HK-2 (cell line): ENCODE results near the gene SCO2.
A peak's percentile ranks its signal among the peaks of the same experiment; 100 is the strongest.

Experiments used
- DNase-seq: peaks from one replicate; pipeline ENCODE4 v3.0.0-alpha.2; 2018; ENCODE audit not compliant: unreplicated experiment

The SCO2 gene

GRCh38 chr22:50531962-50532674, 6.7 kb upstream of the SCO2 start:
- peak; percentile 76 for DNase-seq

GRCh38 chr22:50531546-50531961, 6.2 kb upstream of the SCO2 start:
- peak; percentile 72 for DNase-seq

GRCh38 chr22:50530877-50531545, 5.6 kb upstream of the SCO2 start:
- DNase-seq: peak; percentile 85

- no peak for DNase-seq
Measured at GRCh38 chr22:50530580-50530876, 5.1 kb upstream of the SCO2 start.

GRCh38 chr22:50529897-50530579, 4.6 kb upstream of the SCO2 start, which contains the start of gene TYMP:
TSS of gene TYMP (minus strand) at chr22:50530012. CDS start at chr22:50529709, 303 bp downstream.
- DNase-seq: peak; percentile 73

GRCh38 chr22:50529416-50529896, 4.1 kb upstream of the SCO2 start:
- no peak for DNase-seq

- DNase-seq: no peak
Measured at GRCh38 chr22:50528682-50529415, 3.5 kb upstream of the SCO2 start.

GRCh38 chr22:50527921-50528681, 2.7 kb upstream of the SCO2 start:
- no peak for DNase-seq

GRCh38 chr22:50526834-50527801, 1.7 kb upstream of the SCO2 start:
- peak; percentile 55 for DNase-seq

- DNase-seq: peak; percentile 77
Measured at GRCh38 chr22:50526108-50526833, 873 bp upstream of the SCO2 start.

- DNase-seq: no peak
Measured at GRCh38 chr22:50525858-50526107, 385 bp upstream of the SCO2 start.

GRCh38 chr22:50524676-50525103, 708 bp downstream of the SCO2 start:
- DNase-seq: no peak

- no peak for DNase-seq
Measured at GRCh38 chr22:50523806-50524675, 1.4 kb downstream of the SCO2 start.

GRCh38 chr22:50523458-50523805, 2.0 kb downstream of the SCO2 start:
- DNase-seq: no peak

GRCh38 chr22:50522806-50523438, 2.5 kb downstream of the SCO2 start:
- no peak for DNase-seq

GRCh38 chr22:50522208-50522805, 3.1 kb downstream of the SCO2 start:
- DNase-seq: no peak

- DNase-seq: no peak
Measured at GRCh38 chr22:50521710-50522109, 3.7 kb downstream of the SCO2 start.
